ENCODE results near the gene TMEM165.

Gene TMEM165

DNA sequence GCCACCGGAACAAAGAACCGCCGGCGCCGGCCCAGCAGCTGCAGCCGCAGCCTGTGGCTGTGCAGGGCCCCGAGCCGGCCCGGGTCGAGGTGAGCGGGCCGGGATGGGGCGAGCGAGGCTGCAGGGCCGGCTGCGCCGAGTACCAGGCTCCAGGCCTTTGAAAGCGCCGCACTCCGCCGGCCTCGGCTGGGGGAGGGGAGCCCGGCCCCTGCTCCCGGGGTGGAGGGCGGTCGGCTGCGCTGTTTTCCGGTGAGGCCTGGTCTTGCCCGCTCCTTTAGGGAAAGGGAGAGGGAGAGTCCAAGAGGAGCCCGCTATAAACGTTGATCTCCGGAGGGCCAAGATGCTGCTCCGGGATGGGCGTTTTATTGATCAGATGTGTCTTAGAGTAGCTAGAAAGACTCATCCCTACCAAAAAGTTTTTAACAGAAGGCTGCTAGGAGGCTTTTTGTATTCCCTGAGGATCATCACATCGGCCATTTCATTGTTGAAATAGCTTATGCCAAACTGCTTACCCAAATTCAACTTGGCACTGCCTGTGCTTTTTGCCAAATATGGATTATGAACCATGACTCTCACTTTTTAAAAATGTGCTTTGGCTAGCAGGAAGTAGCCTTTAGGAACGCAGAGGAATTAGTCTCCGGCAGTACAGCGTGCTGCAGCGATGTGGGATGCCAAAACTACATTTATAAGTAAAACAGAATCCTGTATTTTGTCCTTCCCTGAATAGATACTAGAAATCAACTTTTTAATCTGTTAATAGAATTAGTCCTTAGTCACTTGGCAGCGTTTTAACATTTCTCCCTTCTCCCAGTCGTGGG is 760 bp downstream of the TMEM165 start:
- CTCF ChIA-PET, result no interaction called here
- no peaks in the 10 kb centered on the region for H3K4me1 ChIP-seq (ENCODE audit: control insufficient read depth, insufficient read depth, low read length)
- POLR2A ChIA-PET, result interaction anchor here (0.7 to 2.1 kb wide), 4 partner anchors 10 to 512 kb away, joined by 3 to 14 read pairs (median 6); partner anchors contain the start of gene CLOCK
- no peak for TF ChIP-seq GLIS2 (tag by site-specific recombination; IDR thresholded peaks at IDR 0.05)
- TF ChIP-seq KLF10 (tag by site-specific recombination; IDR thresholded peaks at IDR 0.05), result peak; percentile 5; the same call in 1 of the 2 replicates
- TF ChIP-seq ZNF514 (tag by site-specific recombination; IDR thresholded peaks at IDR 0.05), result no peak
- no peak for TF ChIP-seq SCRT2 (tag by site-specific recombination; IDR thresholded peaks at IDR 0.05)
- no peak for TF ChIP-seq EGR2 (tag by site-specific recombination; IDR thresholded peaks at IDR 0.05; ENCODE audit: low read depth)
- TF ChIP-seq ZNF112 (tag by site-specific recombination; IDR thresholded peaks at IDR 0.05), result no peak
- TF ChIP-seq, protein P1, sequence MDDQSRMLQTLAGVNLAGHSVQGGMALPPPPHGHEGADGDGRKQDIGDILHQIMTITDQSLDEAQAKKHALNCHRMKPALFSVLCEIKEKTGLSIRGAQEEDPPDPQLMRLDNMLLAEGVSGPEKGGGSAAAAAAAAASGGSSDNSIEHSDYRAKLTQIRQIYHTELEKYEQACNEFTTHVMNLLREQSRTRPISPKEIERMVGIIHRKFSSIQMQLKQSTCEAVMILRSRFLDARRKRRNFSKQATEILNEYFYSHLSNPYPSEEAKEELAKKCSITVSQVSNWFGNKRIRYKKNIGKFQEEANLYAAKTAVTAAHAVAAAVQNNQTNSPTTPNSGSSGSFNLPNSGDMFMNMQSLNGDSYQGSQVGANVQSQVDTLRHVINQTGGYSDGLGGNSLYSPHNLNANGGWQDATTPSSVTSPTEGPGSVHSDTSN (CRISPR knock-in tag; IDR thresholded peaks at IDR 0.05), result 0 out of 2 replicates have a peak, but pooled peaks have one; percentile 6
- TF ChIP-seq ZNF404 (tag by site-specific recombination; IDR thresholded peaks at IDR 0.05), result no peak
- TF ChIP-seq, protein P2, sequence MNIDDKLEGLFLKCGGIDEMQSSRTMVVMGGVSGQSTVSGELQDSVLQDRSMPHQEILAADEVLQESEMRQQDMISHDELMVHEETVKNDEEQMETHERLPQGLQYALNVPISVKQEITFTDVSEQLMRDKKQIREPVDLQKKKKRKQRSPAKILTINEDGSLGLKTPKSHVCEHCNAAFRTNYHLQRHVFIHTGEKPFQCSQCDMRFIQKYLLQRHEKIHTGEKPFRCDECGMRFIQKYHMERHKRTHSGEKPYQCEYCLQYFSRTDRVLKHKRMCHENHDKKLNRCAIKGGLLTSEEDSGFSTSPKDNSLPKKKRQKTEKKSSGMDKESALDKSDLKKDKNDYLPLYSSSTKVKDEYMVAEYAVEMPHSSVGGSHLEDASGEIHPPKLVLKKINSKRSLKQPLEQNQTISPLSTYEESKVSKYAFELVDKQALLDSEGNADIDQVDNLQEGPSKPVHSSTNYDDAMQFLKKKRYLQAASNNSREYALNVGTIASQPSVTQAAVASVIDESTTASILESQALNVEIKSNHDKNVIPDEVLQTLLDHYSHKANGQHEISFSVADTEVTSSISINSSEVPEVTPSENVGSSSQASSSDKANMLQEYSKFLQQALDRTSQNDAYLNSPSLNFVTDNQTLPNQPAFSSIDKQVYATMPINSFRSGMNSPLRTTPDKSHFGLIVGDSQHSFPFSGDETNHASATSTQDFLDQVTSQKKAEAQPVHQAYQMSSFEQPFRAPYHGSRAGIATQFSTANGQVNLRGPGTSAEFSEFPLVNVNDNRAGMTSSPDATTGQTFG (tag by site-specific recombination; IDR thresholded peaks at IDR 0.05; ENCODE audit: borderline replicate concordance), result no peak
- TF ChIP-seq, protein P3, sequence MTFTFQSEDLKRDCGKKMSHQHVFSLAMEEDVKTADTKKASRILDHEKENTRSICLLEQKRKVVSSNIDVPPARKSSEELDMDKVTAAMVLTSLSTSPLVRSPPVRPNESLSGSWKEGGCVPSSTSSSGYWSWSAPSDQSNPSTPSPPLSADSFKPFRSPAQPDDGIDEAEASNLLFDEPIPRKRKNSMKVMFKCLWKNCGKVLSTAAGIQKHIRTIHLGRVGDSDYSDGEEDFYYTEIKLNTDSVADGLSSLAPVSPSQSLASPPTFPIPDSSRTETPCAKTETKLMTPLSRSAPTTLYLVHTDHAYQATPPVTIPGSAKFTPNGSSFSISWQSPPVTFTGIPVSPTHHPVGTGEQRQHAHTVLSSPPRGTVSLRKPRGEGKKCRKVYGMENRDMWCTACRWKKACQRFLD (tag by site-specific recombination; IDR thresholded peaks at IDR 0.05), result no peak
- TF ChIP-seq ZNF777 (tag by site-specific recombination; IDR thresholded peaks at IDR 0.05; ENCODE audit: borderline replicate concordance), result no peak
- no peak for TF ChIP-seq ZNF558 (tag by site-specific recombination; IDR thresholded peaks at IDR 0.05)
- no peak for TF ChIP-seq ZNF549 (tag by site-specific recombination; IDR thresholded peaks at IDR 0.05)
- no peak for TF ChIP-seq ZNF174 (tag by site-specific recombination; IDR thresholded peaks at IDR 0.05)
- TF ChIP-seq, protein P4, sequence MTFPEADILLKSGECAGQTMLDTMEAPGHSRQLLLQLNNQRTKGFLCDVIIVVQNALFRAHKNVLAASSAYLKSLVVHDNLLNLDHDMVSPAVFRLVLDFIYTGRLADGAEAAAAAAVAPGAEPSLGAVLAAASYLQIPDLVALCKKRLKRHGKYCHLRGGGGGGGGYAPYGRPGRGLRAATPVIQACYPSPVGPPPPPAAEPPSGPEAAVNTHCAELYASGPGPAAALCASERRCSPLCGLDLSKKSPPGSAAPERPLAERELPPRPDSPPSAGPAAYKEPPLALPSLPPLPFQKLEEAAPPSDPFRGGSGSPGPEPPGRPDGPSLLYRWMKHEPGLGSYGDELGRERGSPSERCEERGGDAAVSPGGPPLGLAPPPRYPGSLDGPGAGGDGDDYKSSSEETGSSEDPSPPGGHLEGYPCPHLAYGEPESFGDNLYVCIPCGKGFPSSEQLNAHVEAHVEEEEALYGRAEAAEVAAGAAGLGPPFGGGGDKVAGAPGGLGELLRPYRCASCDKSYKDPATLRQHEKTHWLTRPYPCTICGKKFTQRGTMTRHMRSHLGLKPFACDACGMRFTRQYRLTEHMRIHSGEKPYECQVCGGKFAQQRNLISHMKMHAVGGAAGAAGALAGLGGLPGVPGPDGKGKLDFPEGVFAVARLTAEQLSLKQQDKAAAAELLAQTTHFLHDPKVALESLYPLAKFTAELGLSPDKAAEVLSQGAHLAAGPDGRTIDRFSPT (tag by site-specific recombination; IDR thresholded peaks at IDR 0.05), result no peak
- TF ChIP-seq IKZF3 (tag by site-specific recombination; IDR thresholded peaks at IDR 0.05), result peak; percentile 41; the same call in 1 of the 2 replicates
- no peak for TF ChIP-seq ZFP37 (tag by site-specific recombination; IDR thresholded peaks at IDR 0.05)
- TF ChIP-seq, protein P5, sequence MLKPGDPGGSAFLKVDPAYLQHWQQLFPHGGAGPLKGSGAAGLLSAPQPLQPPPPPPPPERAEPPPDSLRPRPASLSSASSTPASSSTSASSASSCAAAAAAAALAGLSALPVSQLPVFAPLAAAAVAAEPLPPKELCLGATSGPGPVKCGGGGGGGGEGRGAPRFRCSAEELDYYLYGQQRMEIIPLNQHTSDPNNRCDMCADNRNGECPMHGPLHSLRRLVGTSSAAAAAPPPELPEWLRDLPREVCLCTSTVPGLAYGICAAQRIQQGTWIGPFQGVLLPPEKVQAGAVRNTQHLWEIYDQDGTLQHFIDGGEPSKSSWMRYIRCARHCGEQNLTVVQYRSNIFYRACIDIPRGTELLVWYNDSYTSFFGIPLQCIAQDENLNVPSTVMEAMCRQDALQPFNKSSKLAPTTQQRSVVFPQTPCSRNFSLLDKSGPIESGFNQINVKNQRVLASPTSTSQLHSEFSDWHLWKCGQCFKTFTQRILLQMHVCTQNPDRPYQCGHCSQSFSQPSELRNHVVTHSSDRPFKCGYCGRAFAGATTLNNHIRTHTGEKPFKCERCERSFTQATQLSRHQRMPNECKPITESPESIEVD (tag by site-specific recombination; IDR thresholded peaks at IDR 0.05), result no peak
- no peak for TF ChIP-seq ZNF830 (tag by site-specific recombination; IDR thresholded peaks at IDR 0.05; ENCODE audit: low read depth)
- no peak for TF ChIP-seq ZNF223 (tag by site-specific recombination; IDR thresholded peaks at IDR 0.05)
- TF ChIP-seq KLF9 (tag by site-specific recombination; IDR thresholded peaks at IDR 0.05; ENCODE audit: low read depth), result no peak
- peak; percentile 30; the same call in 1 of the 2 replicates for TF ChIP-seq ZSCAN30 (tag by site-specific recombination; IDR thresholded peaks at IDR 0.05)
- no peak for TF ChIP-seq ZNF202 (tag by site-specific recombination; IDR thresholded peaks at IDR 0.05; ENCODE audit: borderline replicate concordance)
- TF ChIP-seq, protein P6, sequence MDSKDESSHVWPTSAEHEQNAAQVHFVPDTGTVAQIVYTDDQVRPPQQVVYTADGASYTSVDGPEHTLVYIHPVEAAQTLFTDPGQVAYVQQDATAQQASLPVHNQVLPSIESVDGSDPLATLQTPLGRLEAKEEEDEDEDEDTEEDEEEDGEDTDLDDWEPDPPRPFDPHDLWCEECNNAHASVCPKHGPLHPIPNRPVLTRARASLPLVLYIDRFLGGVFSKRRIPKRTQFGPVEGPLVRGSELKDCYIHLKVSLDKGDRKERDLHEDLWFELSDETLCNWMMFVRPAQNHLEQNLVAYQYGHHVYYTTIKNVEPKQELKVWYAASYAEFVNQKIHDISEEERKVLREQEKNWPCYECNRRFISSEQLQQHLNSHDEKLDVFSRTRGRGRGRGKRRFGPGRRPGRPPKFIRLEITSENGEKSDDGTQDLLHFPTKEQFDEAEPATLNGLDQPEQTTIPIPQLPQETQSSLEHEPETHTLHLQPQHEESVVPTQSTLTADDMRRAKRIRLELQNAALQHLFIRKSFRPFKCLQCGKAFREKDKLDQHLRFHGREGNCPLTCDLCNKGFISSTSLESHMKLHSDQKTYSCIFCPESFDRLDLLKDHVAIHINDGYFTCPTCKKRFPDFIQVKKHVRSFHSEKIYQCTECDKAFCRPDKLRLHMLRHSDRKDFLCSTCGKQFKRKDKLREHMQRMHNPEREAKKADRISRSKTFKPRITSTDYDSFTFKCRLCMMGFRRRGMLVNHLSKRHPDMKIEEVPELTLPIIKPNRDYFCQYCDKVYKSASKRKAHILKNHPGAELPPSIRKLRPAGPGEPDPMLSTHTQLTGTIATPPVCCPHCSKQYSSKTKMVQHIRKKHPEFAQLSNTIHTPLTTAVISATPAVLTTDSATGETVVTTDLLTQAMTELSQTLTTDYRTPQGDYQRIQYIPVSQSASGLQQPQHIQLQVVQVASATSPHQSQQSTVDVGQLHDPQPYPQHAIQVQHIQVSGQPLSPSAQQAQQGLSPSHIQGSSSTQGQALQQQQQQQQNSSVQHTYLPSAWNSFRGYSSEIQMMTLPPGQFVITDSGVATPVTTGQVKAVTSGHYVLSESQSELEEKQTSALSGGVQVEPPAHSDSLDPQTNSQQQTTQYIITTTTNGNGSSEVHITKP (tag by site-specific recombination; IDR thresholded peaks at IDR 0.05), result peak; percentile 81
- TF ChIP-seq ZNF239 (tag by site-specific recombination; IDR thresholded peaks at IDR 0.05), result no peak

More for the DNA sequence above, 760 bp downstream of the TMEM165 start:
- Histone ChIP-seq H3K9me3 (ENCODE audit: control insufficient read depth, insufficient read depth, low read depth, low read length) (no peaks in the 10 kb centered on the region), H3K36me3 (ENCODE audit: control insufficient read depth in 2 of 2, insufficient read depth in 1 of 2, low read length in 2 of 2) (peaks cover 0 to 22% of the 10 kb centered on the region in 2 experiments; a peak in 1 of 3 replicates), H3K4me3 (ENCODE audit: low read depth, low read length) (peak overlapping the region; percentile 89), H3K27ac (ENCODE audit: extremely low read depth, low read depth, low read length) (peak overlapping the region; percentile 87)

All from HEK293 (cell line).